NT2/D1 (cell line): ENCODE results near the gene DRGX.

Experiments
- DNase-seq: peaks from one replicate; pipeline ENCODE4 v3.0.0-alpha.2; 2011; ENCODE audit warnings: low read depth, low spot score
- H3K27me3 ChIP-seq: 2 replicates; pipeline ENCODE4 v1.6.0; 2011; ENCODE audit warnings: mild to moderate bottlenecking; ENCODE audit not compliant: insufficient read length, insufficient read depth
- H3K36me3 ChIP-seq: 2 replicates; pipeline ENCODE4 v1.6.1; 2011; ENCODE audit warnings: mild to moderate bottlenecking, low read length, mixed read lengths; ENCODE audit not compliant: insufficient read depth, insufficient read length
- H3K4me1 ChIP-seq: 2 replicates; pipeline ENCODE4 v1.5.1; 2011; ENCODE audit not compliant: insufficient read depth, insufficient read length
- H3K4me3 ChIP-seq: 2 replicates; pipeline ENCODE4 v1.5.1; 2011; ENCODE audit warnings: low read depth; ENCODE audit not compliant: insufficient read length
- H3K9ac ChIP-seq: 2 replicates; pipeline ENCODE4 v1.6.0; 2011; ENCODE audit warnings: low read depth; ENCODE audit not compliant: insufficient read length
- H3K9me3 ChIP-seq: 2 replicates; pipeline ENCODE4 v1.5.1; 2011; ENCODE audit warnings: mild to moderate bottlenecking, low read length; ENCODE audit not compliant: insufficient read depth
- SUZ12 ChIP-seq: IDR thresholded peaks from 2 replicates; pipeline ENCODE4 v1.6.1; 2011; ENCODE audit not compliant: insufficient read length, insufficient read depth; ENCODE audit errors: extremely low read depth
- YY1 ChIP-seq: IDR thresholded peaks from 2 replicates; pipeline ENCODE4 v1.6.1; 2011; ENCODE audit not compliant: insufficient read length, insufficient read depth
- ZNF274 ChIP-seq: IDR thresholded peaks from 2 replicates; pipeline ENCODE4 v1.6.1; 2011; ENCODE audit warnings: mild to moderate bottlenecking, low read depth, low read length

Gene DRGX

GRCh38 chr10:49369216-49370162, 26.4 kb downstream of the DRGX start:
- H3K9ac ChIP-seq, result no peak overlapping the region
- no peak for TF ChIP-seq YY1
- no peak for TF ChIP-seq SUZ12
- TF ChIP-seq ZNF274, result no peak
- no peak overlapping the region for H3K4me3 ChIP-seq
- DNase-seq, result no peak
- no peaks in the 10 kb centered on the region for H3K36me3 ChIP-seq
- H3K9me3 ChIP-seq, result no peaks in the 10 kb centered on the region
- no peaks in the 10 kb centered on the region for H3K27me3 ChIP-seq
- peaks cover 5% of the 10 kb centered on the region for H3K4me1 ChIP-seq

- no peaks in the 10 kb centered on the region for H3K27me3 ChIP-seq
- H3K4me1 ChIP-seq, result peaks cover 5% of the 10 kb centered on the region
- TF ChIP-seq SUZ12, result no peak
- TF ChIP-seq YY1, result no peak
- TF ChIP-seq ZNF274, result no peak
- no peak overlapping the region for H3K4me3 ChIP-seq
- H3K36me3 ChIP-seq, result no peaks in the 10 kb centered on the region
- no peak for DNase-seq
- no peaks in the 10 kb centered on the region for H3K9me3 ChIP-seq
- no peak overlapping the region for H3K9ac ChIP-seq
Measured at GRCh38 chr10:49368256-49368655, 27.6 kb downstream of the DRGX start.

- H3K9ac ChIP-seq, result no peak overlapping the region
- H3K36me3 ChIP-seq, result no peaks in the 10 kb centered on the region
- peaks cover 5% of the 10 kb centered on the region for H3K4me1 ChIP-seq
- no peak for DNase-seq
- H3K4me3 ChIP-seq, result no peak overlapping the region
- TF ChIP-seq YY1 (no peak), ZNF274 (no peak), SUZ12 (no peak)
- H3K27me3 ChIP-seq, result no peaks in the 10 kb centered on the region
- no peaks in the 10 kb centered on the region for H3K9me3 ChIP-seq
Measured at GRCh38 chr10:49367600-49367999, 28.3 kb downstream of the DRGX start.

- Histone ChIP-seq H3K4me1 (peaks cover 5% of the 10 kb centered on the region), H3K36me3 (no peaks in the 10 kb centered on the region), H3K27me3 (no peaks in the 10 kb centered on the region), H3K4me3 (no peak overlapping the region), H3K9ac (no peak overlapping the region), H3K9me3 (no peaks in the 10 kb centered on the region)
- TF ChIP-seq ZNF274 (no peak), YY1 (no peak), SUZ12 (no peak)
- DNase-seq, result no peak
Measured at GRCh38 chr10:49366460-49366859, 29.4 kb downstream of the DRGX start.

GRCh38 chr10:49365675-49366415, 30.0 kb downstream of the DRGX start:
- Histone ChIP-seq H3K27me3 (no peaks in the 10 kb centered on the region), H3K4me1 (peaks cover 5% of the 10 kb centered on the region), H3K9me3 (no peaks in the 10 kb centered on the region), H3K9ac (no peak overlapping the region), H3K36me3 (no peaks in the 10 kb centered on the region), H3K4me3 (no peak overlapping the region)
- DNase-seq, result no peak
- TF ChIP-seq SUZ12, result no peak
- no peak for TF ChIP-seq ZNF274
- TF ChIP-seq YY1, result no peak

GRCh38 chr10:49365275-49365674, 30.6 kb downstream of the DRGX start:
- no peaks in the 10 kb centered on the region for H3K36me3 ChIP-seq
- no peak overlapping the region for H3K4me3 ChIP-seq
- DNase-seq, result no peak
- H3K4me1 ChIP-seq, result peaks cover 7% of the 10 kb centered on the region
- H3K9me3 ChIP-seq, result no peaks in the 10 kb centered on the region
- no peak overlapping the region for H3K9ac ChIP-seq
- H3K27me3 ChIP-seq, result no peaks in the 10 kb centered on the region
- no peak for TF ChIP-seq YY1
- TF ChIP-seq ZNF274, result no peak
- TF ChIP-seq SUZ12, result no peak

- no peaks in the 10 kb centered on the region for H3K27me3 ChIP-seq
- no peak overlapping the region for H3K9ac ChIP-seq
- H3K4me3 ChIP-seq, result no peak overlapping the region
- no peak for DNase-seq
- TF ChIP-seq ZNF274 (no peak), SUZ12 (no peak), YY1 (no peak)
- H3K36me3 ChIP-seq, result no peaks in the 10 kb centered on the region
- H3K4me1 ChIP-seq, result peaks cover 12% of the 10 kb centered on the region
- no peaks in the 10 kb centered on the region for H3K9me3 ChIP-seq
Measured at GRCh38 chr10:49364747-49365146, 31.1 kb downstream of the DRGX start.
